ENCODE measurements around the gene MPRIP. TPM values are rescaled to one million over a fixed set of nuclear protein-coding genes. Genes with fewer than 3 reads are reported as not detected.

Gene MPRIP
- total RNA-seq, 1 donor from 2014 or later, result 105 TPM

DNA sequence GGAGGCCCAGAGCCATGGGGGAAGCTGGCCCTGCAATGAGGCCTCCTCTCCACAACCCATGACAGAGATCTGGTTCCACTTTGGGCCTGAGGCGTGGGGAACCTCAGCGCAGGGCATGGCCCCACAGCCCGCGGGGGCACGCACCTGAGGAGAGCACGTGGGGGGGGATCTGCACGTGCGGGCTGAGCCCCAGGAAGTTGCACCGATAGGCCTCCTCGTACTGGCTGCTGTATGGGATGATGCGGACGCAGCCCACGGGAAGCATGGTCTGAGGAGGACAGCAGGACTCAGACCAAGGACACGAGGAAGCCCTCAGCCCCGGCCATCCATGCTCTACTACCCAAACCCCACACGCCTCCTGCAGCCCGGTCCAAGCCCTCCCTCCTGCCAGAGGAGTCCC lies 174.0 kb downstream of the MPRIP start:
- DNase-seq, result no peak

DNA sequence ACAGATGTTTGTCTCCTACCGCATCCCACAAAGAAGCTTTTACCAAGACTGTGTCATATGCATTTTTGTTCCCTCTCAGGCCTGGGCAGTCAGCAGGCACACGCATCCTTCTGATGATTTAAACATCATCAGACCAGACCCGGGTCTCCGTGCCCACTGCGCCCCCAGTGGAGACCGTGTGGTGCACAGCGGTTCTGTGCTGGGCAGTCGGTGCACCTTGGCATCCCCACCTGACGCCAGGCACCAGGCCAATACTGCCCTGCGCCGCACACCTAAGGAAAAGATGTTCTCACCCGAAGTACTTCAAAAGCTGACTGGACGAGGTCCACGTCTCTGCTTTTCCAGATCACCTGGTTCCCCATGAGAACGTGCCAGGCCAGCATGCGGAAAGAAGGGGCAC lies 174.5 kb downstream of the MPRIP start:
- no peak for DNase-seq

DNA sequence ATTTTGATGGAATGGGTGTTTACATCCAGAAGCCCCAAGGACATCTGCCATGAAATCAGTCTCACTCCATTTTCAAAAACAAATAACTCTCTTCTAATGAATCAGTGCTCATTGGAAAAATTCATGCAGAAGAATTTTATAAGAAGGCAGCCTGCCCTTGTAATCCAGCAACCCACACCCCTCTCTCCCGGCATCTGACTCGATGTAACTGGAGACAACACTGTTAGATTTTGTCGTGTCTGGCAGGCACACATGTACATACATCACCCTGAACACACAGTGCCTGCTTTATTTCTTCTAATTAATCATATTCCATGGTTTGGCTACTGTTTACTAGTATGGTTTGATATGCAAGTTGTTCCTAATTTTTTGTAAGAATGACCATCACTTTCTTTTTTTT lies 175.7 kb downstream of the MPRIP start:
- DNase-seq, result no peak

DNA sequence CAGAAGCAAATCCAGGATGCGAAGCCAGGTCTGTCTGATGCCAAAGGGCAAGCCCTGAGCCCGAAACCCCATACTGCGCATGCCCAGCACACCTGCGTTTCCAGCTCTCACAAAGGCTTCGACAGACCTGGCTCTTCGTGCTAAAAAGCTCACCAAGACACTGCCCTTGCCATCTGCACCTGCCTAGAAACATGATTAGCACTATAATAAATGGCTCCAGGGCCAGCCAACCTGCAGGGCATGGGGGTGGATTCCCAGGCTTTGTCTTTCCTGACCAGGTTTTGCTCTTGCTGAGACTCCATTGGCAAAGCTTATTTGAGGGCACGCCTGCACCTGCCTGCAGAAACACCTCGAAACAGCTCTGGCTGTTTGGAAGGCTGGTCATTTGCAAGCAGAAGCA lies 178.3 kb downstream of the MPRIP start:
- DNase-seq, result no peak

DNA sequence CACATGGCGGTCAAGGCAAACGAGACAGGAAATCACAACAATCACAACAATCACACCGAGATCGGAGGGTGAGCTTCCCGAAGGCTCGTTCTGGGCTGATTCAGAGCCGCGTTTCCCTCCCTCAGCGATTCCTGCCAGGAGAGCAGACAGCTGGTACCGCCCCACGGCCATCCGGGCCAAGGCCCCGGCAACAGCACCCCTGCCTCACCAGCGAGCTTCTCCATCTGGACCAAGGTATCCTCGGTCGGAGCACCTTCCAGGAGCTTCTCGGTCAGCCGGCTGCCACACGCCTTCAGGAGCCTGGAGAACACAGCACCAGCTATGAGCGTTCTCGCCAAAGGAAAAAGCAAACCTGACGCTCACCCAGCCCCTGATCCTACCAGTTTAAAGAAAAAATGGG lies 179.1 kb downstream of the MPRIP start:
- DNase-seq, result no peak

DNA sequence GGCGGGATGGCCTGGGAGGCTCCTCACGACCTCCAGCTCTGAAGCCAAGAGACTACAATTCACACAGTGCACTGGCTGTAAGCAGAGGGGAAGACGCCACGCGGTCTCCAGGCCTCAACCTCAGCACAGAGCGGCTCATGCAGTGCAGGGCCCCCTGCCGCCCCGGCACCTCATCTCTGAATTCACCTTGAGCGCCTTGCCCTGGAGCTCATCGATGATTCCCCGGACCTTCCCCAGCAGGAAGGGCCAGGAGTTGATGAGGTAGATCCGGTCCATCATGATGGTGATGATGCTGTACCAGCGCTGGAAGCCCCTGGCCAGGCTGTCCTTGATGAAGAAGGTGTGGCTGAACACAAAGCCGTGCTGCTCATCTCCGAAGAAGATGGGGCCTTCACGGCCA lies 181.5 kb downstream of the MPRIP start:
- DNase-seq, result no peak

DNA sequence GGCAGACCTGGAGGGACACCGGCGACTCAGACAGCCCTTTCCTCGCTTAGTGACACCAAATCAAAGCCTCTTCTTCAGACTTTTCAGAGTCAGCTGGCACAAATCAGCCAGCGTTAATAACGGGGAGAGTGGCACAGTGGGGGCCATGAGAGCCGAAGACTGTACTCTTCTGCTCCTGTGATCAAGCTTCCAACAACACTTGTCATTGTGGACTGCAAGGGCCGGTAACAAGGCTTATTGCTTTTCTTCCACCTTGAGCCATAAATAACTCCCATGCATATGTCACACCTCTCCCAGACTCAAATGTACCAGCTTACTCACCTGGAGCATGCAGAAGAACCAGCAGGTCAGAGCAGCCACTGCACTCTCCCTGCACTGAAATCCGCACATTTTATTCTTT lies 181.9 kb downstream of the MPRIP start:
- DNase-seq, result no peak

DNA sequence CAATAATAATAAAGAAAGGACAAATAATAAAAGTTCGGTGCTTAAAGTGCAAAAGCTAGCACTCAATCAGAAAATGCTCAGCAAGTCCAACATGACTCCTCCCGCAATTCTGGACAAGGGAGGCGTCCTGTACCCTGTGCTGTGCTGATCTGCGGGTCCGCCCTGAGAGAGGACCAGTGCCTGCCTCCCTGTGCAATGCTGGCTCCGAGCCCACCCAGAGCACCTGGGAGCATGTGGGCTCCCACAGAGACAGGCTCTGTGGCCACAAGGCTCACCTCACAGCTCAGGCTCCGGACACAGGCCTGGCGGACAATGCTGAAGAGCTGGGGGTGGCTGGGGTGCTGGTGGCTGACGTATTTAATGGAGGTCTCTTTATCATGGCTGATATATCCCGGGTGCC lies 183.6 kb downstream of the MPRIP start:
- no peak for DNase-seq

DNA sequence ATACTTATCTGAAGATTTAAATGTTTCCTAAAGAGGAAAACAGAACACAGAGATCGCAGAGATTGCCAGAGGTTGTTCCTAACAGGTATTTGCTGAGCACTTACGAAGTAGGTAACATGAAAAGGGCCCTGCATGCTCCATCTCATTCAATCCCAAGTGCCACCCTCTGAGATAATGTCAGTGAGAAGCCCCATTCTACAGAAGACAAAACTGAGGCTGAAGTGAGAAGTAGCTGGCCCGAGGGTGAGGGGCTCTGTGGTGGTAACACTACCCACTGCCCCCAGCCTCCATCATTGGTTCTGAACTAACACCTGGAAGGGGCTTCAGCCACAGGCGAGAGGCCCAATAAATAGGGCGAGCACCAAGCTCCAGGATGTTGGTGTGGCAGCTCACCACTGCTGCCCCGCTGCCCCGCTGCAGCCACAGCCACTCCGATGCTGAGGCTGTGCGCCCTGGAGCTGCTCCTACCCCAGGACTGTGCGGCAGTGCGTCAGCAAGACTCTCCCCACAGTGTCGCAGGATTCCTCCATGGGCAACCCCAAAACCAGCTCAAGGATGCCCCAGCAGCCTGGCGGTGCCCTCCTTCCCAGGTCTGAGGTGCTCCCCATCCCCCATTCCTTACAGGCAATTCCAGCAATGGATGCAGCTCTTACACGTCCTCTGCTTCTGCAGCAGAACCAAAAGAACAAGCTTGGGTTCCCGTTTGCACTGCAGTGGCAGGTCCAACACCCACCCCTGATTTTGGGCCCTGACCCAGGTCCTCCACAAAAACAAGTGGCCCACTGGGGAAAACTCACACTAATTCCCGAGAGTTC lies 184.4 kb downstream of the MPRIP start:
- no peak for DNase-seq

DNA sequence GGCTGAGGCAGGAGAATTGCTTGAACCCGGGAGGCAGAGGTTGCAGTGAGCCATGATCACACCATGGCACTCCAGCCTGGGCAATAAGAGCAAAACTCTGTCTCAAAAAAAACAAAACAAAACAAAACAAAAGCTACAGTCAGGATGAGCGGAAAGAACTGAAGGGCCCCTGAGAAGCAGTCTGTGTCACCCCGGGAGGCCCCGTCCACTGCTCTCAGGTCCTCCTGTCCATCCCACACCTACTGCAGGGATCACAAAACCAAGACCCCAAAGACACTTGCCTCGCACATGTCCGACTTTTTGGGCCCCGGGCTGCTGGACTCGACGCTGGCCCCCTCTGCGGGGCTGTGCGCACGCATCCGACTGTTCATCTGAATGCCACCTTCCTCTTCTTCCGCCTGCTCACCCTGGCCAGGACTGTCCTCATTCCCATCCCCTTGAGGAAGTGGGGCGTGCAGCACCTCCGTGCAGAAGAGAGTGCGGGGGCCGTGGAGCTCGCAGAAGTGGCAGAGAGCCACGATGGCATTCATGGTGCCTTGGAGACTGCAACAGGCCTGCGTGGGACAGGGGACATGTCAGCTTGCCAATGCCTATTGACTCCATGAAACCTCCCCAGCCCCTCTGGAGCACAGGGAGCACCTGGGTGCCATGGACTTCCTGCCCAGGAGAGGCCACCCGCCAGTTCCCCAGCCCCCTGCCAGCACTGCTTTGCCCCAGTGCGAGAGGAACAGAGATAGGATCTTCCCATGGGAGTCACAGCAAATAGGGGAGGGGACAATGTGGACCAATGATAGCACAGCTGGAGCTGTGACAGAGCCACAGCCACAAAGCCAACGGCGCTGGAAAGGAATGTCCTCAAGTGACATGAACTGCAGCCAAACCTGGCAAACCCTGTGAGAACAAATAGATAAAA lies 185.6 kb downstream of the MPRIP start:
- DNase-seq, result no peak

DNA sequence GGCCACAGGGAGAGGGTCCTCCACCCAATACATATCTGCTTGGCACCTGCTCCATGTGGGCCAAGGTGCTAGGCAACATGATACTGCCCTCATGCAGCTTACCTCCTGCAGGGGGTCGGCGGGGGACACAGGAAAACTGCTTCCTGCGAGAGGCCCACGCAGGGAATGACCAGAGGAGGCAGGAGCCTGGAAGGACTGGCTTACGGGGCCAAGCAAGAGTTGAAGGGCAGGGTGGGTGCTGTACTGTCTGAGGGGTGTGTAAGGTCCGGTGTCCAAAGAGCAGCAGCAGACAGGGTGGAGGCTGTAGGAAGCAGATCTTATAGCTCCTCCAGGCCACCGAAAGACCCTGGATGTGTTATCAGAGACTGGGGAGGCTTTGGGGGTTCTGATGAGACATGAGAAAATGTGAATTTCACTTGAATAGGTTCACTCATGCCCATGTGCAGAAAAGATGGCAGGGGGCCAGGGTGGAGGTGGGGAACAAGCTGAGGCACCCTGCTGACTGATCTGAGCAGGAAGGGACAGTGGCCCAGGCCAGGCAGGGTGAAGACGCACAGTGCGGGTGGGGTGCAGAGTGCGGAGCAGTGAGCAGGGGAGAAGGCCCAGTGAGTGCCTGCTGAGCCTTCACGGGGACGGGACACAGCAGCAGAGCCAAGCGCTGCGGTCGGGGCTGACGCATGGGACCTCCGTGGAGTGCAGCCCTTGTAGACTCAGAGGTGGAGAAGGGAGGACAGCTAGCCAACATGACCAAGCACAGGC lies 186.4 kb downstream of the MPRIP start:
- DNase-seq, result no peak

DNA sequence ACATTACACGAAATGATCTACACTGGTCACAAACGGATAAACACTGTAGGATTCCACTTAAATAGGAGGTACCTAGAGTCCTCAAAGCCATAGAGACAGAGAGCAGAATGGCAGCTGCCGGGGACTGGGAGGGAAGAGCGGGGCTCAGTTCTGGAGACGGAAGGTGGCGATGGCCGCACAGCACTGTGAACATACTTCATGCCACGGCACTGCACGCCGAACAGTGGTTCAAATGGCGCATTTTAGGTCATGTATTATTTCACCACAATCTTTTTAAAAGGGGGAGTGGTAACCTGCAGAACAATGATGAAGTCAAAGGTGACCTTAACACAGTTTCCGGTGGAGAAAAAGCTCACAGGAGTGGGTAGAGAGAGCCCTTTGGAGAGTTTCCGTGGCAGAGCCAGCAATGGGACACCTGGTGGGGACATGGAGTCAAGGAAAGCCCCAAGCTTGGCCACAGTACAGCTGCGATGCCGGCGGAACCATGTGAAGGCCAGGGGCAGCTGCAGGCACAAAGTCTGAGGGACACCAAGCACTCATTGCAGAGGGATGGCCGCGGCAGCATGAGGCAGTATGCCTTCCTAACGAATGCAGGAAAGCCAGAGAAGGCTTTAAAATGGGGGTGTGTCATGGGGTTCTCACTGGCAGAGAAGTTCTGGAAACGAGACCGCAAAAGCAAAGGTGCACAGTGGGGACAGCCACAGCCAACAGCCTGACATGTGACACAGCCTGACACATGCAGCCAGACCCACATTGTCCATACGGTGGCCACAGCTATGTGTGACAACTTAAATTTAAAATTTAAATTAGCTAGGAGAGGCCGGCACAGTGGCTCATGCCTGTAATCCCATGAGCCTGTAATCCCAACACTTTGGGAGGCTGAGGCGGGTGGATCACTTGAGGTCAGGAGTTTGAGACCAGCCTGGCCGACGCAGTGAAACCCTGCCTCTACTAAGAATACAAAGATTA lies 187.4 kb downstream of the MPRIP start:
- DNase-seq, result peak; percentile 36

DNA sequence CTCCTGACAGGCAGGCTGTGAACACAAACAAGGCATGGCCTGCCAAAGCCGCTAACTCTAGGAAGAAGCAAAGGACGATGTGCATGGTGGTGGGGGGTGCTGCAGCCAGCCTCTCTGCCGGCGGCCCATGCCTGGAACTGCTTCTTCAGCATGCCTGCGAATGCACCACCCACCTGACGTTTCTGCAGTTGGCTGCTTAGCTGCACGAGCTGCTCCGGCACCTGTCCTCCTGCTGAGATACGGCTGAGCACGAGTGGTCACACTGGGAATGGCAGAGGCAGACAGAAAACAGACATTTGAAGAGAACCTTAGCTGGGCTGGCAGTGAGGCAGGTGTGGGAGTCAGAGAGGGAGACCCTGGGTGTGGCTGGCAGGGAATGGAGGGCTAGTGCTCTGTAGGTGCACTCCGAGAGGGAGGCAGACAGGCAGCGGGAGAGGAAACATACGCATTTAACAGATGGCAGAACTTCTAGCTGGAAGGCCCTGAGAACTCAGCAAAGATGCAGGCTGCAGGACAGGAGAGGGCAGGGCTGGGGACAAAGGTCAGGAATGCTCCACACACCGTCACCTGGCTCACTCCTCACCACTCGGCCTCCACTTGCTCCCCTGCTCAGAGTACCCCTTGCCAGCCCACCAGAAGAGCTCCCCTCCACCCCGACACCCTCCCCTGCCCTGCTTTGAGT lies 189.5 kb downstream of the MPRIP start:
- DNase-seq, result no peak

DNA sequence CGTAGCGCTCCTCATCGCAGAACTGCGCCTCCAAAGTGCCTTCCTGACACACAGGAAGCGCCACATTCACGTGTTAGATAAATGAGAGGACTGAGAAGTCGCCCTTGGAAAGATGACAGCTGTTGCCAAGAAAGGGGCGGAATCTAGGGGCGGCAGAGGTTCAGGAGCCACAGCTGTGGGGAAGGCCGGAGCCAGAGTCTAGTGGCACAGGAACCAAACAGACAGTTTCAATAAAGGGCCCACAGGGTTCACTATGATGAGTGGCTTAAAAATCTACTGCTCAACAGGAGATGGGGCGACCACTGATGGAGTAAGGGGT lies 190.0 kb downstream of the MPRIP start:
- no peak for DNase-seq

DNA sequence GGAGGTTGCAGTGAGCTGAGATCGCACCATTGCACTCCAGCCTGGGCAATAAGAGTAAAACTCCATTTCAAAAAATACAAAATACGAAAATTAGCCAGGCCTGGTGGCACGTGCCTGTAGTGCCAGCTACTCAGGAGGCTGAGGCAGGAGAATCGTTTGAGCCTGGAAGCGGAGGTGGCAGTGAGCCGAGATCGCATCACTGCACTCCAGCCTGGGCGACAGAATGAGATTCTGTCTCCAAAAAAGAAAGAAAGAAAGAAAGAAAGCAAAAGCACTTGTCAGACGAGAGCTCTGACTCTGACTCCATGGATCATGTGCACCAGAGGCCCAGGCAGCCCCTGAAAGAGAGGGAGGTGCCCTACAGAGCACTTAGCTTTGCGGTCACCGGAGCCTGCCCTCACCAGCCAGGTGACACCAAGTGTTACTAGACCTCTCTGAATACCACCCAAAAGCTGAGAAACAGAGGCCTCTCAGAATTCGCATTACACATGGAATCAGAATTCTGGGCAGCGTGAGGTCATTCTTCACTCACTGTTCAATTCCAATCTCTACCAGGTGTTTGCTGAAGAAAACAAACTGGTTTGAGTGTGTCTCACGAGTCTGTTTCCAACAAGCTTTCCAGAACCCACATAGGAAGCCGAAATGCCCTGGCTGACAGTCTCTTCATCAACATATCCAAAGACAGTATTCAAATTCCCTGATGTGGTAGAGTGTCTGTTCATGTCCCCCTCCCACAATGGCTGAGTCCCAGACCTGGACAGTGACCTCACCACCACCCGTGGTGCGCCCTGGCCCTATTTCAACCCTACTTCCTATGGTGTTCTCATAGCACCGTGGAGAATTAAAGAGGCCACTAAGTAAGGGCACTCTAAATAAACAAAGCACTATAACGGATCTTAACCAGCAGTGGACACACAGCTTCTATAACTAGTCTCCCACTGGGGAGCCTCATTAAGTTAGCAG lies 193.2 kb downstream of the MPRIP start:
- peak; percentile 51 for DNase-seq

DNA sequence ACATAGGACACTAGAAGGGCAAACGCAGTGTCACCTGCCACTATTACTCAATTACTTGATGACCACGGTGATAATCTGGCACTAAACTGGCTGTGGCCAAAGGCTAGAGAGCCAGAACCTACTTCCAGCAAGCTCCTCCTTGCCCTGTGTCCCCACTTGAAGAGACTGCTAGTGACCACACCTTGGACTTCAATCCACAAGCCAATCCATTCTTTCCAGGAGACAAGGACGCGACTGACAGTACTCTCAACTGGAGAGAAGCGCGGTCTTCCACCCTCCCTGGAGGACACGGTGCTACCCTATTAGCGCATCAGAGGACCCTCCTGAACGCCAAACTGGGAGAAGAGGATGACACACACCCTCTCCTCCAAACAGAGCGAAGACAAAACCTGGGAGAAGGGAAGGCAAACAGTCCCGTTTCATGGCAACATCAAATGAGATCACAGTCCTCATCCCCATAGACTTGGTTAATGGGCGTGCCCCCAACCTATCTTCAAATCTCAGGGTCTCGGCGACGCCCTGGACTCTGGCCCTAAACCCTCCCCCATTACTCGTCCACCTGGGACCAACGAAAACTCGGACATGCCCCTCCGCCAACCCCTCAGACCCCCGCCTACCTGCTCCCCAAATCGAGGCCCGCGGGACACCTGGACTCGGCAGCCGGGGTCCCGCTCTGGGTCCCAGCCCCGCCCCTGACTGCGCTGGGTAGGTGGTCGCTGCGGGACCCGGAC lies 194.2 kb downstream of the MPRIP start:
- peak; percentile 36 for DNase-seq

DNA sequence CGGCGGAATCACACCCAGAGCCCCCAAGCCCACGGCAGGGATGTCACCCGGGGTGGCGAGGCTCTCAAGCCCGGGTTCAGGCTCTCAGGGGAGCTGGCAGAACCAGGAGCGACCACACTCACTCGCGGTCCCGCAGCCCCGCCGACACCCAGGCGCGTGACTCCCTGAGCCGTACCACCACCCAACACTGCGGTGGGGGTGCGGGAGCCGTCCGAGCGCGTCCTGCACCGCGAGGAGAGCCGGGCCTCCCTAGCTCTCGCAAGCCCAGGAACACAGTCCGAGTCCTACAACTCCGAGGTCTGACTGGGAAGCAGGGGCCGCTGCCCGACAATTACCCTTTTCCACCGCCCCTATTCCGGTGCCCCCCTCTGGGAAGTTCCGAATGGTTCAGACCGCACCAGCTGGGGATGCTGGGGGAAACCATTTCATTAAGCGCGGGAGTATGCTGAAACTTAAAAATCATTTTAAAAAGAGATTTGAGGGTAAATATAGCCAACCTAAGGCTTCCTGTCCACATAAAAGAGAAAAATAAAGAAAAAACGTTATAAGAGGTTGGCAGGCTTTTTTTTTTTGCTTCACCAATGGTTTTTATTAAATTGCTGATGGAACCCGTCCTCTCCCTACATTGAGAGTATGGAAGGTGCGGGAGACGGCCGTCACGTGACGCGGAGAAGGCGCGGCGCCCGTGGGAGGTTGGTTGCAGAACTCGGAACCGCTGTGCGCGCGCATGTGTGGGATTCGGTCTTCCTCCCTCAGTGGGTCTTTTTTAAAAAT lies 195.0 kb downstream of the MPRIP start, which contains the start of gene FLCN:
Gene FLCN, minus strand, starts transcription at position 143 of the 774 bp plus-strand sequence. CDS start 9,031 bp downstream, outside the sequence.
- peak; percentile 90 for DNase-seq

DNA sequence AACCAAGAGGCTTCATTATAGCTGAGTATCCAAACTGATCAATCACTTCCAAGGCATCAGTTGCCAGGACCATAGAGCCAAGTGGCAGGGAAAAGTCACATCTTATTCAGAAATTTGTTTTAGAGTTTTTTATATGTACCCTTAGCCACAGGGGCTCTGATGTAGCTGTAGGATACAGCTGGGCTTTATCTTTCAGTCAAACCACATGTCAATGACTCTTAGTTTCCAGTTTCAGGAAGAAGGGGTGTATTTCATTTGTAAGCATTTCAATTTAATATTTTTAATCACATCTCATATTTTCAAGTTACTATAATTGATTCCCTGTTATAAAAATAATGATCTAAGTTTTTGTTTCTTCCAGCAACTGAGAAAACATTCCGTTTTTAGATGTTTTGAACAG lies 197.6 kb downstream of the MPRIP start:
- DNase-seq, result no peak

DNA sequence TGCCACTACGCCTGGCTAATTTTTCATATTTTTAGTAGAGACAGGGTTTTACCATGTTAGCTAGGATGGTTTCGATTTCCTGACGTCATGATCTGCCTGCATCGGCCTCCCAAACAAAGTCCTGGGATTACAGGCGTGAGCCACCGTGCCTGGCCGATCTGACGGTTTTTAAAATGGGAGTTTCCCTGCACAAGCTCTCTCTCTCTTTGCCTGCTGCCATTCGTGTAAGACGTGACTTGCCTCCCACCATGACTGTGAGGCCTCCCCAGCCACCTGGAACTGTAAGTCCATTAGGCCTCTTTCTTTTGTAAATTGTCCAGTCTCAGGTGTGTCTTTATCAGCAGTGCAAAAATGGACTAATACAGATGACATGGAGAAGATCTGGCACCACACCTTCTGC lies 199.4 kb downstream of the MPRIP start:
- no peak for DNase-seq
